T follicular helper cell (primary cell): ENCODE data around the gene GRIA1.
"Not testable (repeated sequence)": the region's sequence is repeated elsewhere in the genome, so short reads cannot be mapped to it uniquely, and the experiment has no call there.

Source experiments
- DNase-seq: peaks from one replicate; pipeline ENCODE4 v3.0.0-alpha.2; 2020; ENCODE audit warnings: low read depth

The GRIA1 gene

DNA sequence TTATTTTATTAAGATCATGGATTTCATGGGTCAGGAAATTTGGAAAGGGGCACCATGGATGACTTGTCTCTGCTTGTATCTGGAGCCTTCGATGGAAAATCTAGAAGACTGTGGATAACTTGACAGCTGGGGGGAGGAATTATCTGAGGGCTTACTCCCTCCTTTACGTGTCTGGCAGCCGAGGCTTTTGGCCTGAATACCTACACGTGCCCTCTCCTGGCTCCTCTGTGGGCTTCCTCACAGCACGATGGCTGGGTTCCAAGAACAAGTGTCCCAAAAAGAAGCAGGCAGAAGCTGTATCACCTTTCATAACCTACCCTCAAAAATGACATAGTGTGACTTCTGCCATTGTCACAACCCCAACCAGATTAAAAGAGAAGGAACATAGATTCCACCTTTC lies 228.9 kb downstream of the GRIA1 start:
- no peak for DNase-seq

DNA sequence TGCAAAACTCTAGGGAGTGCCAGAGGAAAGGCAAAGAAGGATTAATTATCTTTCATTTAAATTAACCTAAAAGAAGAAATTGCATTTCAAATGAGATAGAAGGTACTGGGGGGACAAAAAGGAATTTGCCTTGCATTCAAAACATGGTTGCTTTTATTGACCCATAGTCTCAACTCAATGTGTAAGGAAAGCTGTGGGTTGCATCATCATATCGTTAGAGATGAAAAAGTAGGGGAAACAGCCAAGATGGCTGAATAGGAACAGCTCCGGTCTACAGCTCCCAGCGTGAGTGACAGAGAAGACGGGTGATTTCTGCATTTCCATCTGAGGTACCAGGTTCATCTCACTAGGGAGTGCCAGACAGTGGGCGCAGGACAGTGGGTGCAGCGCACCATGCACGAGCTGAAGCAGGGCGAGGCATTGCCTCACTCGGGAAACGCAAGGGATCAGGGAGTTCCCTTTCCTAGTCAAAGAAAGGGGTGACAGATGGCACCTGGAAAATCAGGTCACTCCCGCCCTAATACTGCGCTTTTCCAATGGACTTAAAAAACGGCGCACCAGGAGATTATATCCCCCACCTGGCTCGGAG lies 232.6 kb downstream of the GRIA1 start:
- DNase-seq = not testable (repeated sequence)

DNA sequence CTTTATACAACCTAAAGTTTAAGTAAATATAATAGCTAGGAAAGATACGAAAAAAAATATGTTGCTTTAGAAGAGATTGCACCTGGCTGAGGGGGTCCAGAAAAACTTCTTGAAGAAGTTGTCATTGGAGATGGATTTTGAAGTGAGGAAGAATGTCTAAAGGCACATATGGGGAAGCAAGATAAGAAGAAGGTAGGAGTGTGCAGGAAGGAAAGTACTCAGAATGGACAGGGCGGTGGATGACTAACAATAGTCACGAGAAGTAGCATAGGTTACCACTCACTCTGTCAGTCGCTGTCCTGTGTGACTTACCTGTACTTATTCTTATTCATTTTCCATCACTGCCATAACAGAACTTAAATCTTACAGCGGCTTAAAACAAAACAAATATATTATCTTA lies 251.6 kb downstream of the GRIA1 start:
- DNase-seq = no peak

DNA sequence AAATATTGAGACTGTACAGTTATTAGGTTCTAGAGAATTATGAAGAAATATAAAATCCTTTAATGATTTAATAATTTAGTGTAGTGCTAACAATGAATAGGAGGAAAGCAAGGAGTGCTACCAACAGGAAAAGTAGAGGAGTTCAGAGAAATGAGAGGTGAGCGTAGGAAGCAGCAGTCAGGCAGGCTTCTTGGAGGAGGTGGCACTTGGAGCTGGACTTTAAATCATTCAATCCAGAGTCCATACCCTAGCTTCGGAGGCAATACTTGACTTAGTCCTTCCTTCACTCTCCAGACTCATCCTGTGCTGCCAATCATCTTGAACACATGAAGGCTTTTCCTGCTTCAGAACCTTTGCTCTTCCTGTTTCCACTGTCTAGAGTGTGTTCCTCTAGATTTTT lies 254.3 kb downstream of the GRIA1 start:
- no peak for DNase-seq

DNA sequence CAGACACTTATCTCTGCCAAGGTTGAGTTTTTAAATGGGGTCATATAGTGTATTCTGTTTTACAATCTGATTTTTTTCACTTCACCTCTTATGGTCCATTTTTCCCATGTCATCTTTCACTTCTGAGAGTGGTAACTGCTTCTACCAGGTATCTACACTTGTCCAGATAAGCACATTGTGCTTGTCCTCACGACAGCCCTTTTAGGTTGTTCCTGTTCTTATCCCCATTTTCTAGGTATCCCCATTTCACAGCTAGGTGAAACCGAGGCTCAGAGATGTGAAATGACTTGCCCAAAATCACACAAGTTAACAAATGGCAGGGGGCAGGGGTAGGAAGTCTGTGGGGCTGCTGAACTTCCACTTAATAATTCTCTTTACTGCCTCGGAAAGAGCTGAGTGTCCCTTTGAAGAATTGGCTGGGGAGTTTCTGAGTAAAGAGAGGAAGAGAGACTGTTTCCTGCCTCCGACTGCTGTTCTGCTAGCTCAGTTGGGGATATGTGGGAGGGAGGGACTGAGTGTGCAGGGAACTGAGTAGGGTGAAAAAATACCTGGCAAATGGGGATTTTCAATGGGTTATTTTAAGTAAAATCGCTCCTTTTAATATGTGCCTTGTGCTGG lies 255.4 kb downstream of the GRIA1 start:
- no peak for DNase-seq

DNA sequence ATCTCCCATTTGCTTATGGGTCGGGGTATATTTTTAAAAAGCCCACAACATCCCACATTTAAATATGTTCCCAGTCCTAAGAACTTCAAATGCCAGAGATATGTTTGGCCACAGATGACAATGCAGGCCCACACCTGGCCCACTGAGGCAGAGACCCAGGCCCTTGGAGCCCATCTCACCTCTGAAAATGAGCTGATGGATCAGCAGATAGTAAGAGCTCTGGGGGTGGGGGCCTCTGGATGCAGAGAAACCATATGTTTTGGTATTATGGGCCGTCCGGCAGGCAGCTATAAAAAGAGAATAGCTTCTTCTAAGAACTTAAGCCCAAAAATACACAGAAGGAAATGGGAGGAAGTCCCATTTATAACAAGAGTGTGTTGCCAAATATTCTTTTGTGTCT lies 256.0 kb downstream of the GRIA1 start:
- no peak for DNase-seq

DNA sequence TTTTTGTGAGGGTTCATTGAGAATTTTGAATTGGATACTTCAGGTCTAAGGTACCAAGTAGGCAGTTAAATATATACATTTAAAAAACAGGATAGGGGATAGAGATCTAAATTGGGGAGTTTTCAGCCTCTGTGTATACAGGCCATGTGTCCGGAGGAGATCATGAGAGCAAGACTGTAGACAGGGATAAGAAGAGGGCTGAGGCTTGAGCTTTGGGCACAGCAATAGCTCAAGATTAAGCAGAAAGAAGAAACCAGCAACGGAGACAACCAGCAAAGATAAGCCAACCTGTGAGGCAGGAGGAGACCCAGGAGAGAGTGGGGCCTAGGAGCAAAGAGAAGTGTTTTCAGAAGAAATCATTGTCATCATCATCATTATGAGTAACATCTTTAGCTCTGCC lies 258.4 kb downstream of the GRIA1 start:
- DNase-seq = no peak

DNA sequence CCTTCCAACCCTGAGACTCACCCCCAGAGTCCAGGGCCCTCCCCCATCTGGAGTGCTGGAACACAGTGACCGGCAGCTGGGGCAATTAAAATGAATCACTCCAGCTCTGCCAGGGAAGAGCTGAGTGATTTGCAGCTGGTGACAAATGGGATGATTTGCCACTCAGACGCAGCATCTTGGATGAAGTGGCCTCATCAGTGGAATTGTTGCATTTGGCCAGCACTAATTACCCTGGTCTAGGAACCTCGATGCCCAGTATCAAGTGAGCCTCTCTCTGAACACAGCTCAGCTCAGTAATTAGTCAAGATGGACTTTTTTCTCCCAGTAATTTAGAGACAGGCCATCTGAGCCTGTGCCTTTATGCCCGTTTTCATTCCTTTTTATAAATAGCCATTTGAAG lies 259.5 kb downstream of the GRIA1 start:
- DNase-seq = no peak

DNA sequence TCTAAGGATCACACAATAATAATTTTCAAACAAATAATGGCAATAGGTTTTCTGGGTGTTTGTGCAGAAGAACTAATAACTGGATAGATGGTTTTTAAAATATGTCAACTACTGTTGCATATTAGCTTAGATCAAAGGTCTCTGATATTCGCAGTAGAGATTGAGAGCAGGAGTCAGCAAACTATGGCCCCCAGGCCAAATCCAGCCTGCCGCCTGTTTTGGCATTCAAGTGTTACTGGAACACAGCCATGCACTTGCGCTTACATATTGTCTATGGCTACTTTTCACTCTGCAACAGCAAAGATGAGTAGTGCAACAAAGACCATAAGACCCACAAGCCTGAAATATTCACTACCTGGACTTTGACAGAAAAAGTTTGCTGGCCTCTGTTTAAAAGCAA lies 260.8 kb downstream of the GRIA1 start:
- no peak for DNase-seq

DNA sequence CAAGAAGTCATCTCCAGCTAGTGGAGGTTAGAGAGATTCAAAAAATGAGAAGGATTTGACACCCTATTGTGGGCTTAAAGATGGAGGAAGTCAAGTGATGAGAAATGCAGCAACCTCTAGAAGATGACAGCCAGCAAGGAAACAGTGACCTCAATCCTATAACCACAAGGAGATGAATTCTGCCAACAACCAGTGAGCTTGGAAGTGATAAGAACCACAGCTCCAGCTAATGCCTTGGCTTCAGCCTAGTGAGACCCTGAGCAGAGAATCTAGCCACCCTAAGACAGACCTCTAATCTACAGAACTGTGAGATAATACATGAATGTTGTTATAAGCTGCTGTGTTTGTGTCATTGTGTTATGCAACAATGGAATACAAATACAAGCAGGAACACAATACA lies 262.4 kb downstream of the GRIA1 start:
- DNase-seq = no peak

DNA sequence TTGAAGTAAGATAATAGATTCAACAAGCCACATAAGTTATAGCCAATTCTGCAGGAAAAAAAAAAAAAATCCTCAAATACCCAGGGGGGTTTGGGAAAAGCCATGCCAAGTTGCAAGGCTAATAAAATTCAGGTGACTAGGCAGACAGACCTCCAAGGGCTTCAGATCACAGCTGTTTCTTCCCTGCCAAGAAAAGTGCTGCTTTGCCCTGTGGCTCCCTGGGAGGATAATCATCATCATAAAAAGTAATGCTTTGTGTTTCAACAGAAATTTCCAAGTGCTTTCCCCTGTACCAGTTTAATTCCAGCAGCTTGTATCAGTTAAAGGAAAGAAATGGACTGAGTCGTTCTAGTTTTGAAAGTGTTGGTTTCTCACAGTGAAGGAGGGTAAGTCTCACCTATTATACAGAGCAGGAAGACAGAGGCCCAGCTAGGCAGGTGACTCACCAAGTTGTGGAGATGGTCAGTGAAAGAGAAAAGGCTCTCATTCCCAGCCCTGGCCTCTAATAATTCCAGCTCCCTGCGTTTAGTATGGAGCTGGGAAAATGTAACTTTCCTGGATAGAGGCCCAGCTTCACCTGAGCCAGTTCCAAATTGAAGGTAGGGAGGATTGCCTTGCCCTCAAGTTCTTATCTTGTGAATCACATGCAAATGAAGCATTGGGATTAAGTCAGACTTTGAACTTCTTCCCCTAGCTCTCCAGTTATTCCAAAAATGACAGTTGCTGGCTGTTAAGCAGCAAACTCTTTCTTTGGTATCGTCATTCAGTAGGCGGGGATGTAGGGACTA lies 263.4 kb downstream of the GRIA1 start:
- no peak for DNase-seq

DNA sequence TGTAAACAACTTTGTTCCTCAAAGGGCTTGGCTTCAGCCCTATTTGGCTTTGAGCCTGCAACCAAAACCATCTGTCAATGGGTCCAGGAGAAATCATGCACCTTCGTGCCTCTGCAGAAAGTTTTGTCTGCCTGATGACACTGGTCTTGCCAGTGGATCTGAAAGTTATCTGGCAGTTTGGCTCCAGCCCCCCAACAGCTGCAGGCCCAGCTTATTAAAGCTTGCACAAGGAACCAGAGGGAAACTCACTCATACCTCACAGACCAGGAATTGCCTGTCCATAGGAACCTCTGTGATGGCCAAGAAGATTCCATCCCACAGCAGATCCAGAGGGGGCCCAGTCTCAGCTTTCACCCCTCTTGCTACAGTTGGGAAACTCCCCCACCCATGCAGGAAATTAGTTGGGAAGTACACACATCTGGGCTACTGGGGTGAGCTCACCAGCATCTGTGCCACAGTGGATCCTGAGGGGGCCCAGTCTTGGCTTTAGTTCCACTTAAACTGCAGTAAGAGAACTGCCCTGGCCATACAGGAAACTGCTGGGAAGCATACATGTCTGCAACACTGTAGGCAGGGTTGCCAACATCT lies 265.5 kb downstream of the GRIA1 start:
- no peak for DNase-seq

DNA sequence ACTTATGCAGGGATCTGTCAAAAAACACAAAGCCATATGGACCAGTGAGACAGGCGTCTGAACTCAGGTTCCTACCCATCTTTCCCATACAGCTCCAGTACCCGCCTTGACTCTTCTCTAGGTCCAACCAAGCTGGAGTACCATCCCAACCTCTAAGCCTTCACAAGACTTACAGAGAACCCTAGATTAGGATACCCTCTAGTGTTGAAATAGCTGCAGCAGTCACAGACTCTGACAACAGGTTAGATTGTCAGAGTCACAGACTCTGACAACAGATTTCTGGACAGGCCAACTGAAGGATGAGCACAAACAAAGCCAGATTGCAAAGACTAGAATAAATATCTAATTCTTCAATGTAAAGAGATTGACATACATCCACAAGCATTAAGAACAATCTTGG lies 266.1 kb downstream of the GRIA1 start:
- DNase-seq = no peak

DNA sequence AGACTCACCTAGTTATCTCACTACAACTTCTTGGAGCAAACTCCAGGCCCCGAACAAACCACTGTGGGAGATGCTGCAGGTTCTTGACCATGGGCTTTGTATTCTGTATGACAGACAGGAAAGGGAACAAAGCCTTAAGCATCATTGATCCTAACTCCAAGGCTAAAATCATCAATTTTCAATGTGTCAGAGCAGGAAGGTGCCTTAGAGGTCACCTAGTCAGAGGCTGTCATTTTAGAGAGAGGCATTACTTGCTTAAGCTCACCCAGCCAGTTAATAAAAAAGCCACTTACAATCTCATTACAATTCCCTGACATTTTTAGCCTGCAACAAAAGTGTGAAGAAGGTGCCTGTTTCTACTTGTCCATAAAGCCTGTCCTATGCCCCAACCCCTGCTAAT lies 275.5 kb downstream of the GRIA1 start:
- DNase-seq = no peak

DNA sequence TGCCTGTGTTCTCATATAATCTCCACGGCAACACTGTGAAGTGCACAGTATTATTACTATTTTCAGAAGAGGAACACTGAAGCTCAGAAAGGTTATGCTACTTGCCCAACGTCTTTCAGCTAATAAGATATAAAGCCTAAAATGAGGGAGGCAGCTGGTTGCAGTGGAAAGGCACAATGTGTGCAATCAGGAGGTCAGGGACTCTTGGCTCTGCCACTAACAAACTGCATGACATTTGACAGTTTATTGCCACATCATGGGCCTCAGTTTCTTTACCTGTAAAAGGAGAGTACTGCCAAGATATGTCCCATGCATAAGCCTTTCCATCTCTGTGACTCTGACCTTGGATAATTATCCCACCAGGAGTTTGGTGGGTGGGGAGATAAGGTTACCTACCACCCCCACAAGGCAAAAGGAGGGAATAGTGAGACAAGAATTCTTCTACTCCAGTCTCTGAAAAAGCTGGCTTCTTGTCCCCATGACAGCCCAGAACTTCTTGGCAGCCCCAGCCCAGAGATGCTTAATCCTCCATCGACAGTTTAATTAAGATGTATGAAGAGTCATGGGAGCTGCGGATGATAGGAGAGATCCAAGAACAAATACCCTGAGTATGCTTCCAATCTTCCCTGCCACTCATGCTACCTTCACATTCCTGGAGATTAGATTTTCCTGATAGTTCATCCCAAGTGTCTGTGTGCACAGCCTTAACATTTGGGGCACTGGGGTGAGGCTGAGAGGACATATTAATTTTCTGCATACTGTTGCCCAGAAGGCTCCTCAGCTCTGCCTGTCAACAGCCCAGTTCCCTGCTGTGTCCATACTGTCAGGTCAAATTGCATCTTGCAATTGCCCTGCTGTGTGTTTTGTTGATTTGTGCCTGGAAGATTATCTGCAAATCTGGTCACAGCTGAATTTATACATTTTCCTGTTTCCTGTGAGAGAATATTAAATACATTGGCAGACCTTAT lies 277.0 kb downstream of the GRIA1 start:
- DNase-seq = no peak

DNA sequence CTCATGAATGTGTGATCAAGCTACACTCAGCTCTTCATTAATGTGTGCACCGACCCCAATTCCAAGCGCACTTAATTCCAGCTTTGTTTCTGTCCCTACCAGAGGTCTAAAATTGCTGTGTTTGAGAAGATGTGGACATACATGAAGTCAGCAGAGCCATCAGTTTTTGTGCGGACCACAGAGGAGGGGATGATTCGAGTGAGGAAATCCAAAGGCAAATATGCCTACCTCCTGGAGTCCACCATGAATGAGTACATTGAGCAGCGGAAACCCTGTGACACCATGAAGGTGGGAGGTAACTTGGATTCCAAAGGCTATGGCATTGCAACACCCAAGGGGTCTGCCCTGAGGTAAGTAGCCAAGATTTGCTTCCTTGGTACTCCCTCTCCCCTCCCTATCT lies 279.6 kb downstream of the GRIA1 start:
- DNase-seq = no peak

DNA sequence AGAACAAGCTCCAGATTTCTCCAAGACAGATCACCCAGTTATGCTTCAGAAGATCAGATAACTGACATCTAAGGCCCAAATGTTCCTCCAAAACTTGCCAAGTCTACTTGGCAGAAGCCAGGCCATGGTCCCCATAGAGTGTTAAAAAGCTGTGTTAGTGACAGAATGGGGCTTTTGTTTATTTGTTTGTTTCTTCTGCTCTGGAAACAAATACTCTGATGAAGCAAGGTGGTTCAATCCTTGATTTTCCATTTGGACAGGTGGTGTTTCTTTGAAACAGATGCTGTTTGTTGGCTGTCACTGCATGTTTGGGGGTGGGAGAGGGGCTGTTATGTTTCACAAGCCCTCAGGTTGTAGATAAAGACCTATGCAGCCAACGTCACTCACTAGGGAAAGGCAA lies 284.2 kb downstream of the GRIA1 start:
- no peak for DNase-seq

DNA sequence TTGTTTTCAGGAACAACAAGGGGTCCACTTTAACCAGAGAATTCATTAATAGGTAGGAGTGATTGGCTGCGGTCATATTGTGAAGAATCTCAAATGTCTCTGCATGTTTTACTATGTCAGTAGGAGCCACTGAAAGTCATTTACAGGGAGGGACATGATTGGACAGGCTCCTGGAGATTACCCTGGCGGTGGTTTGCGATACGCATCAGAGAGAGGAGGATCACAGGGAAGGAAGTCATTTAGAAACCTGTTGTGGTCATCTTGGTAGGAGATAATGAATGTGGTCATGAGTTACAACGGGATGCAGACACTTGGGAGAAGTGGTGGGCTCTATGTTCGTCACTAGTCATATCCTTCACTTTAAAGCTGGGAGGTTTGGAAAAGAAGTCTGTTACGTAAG lies 285.5 kb downstream of the GRIA1 start:
- no peak for DNase-seq

DNA sequence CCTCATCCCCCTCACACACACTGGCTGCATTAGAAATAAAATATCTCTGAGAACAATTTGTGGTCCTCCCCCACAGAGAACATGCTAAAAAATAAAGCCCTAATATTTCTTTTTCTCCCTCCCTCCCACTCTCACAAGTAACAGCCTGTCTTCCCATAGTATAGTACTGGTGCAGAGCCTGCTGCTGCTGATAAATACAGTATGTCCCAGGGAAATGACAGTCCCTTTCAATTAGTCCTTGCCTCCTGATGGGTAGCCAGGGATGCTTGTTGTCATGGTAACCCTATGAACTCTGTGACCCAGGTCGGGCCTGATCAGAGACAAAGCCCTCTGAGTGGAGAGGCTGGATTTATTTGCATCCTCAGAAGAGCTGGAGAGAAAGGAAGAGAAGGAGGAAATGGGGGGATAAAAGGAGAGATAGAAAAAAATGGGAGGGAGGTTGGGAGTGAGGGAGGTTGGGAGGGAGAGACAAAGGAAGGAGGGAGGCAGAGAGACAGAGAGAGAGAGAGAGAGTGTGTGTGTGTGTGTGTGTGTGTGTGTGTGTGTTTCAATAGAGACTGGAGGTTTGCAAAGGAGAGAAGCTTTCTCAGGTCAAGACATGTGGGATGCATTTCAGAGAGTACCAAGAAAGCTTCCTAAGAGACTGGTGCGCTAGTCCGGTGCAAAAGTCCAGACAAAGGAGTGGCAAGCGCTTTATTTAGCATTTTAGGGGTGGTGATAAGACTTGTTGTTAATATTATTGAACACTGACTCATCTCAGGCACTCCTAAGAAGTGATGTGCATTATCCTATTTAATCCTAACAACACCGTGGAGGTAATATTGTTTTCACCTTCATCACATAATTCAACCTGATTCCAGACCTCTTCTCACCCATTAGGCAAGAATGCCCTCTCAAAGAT lies 287.5 kb downstream of the GRIA1 start:
- no peak for DNase-seq

DNA sequence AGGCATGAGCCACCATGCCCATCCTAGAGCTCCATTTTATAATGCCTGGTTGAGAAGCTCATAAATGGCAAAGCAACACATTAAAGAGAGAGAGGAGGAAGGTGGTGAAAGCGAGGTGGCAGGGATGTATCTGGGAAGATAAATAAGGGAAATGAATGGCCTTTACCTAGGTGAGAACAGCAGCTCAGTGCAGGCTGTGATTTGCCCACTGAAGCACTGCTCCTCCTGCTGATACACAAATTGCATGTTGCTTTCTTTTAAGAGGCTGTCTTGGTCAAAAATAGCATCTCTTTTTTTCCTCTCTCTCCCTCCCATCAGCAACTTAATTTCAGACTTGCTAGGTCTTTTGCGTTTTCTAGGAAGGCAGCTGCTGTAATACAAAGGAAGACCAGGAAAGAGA lies 289.4 kb downstream of the GRIA1 start:
- no peak for DNase-seq
